Measurements from ENCODE around the gene TCFL5.

- TF ChIP-seq, protein P1, sequence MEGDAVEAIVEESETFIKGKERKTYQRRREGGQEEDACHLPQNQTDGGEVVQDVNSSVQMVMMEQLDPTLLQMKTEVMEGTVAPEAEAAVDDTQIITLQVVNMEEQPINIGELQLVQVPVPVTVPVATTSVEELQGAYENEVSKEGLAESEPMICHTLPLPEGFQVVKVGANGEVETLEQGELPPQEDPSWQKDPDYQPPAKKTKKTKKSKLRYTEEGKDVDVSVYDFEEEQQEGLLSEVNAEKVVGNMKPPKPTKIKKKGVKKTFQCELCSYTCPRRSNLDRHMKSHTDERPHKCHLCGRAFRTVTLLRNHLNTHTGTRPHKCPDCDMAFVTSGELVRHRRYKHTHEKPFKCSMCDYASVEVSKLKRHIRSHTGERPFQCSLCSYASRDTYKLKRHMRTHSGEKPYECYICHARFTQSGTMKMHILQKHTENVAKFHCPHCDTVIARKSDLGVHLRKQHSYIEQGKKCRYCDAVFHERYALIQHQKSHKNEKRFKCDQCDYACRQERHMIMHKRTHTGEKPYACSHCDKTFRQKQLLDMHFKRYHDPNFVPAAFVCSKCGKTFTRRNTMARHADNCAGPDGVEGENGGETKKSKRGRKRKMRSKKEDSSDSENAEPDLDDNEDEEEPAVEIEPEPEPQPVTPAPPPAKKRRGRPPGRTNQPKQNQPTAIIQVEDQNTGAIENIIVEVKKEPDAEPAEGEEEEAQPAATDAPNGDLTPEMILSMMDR (IDR thresholded peaks at IDR 0.05; ENCODE audit: low read depth, low read length) = no peak
- TF ChIP-seq, protein P2, sequence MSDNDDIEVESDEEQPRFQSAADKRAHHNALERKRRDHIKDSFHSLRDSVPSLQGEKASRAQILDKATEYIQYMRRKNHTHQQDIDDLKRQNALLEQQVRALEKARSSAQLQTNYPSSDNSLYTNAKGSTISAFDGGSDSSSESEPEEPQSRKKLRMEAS (IDR thresholded peaks at IDR 0.05; ENCODE audit: low read depth, low read length) = no peak
- TF ChIP-seq POLR2A (IDR thresholded peaks at IDR 0.05; ENCODE audit: extremely low read depth, insufficient read length) = no peak
- no peak for TF ChIP-seq MYC (IDR thresholded peaks at IDR 0.05; ENCODE audit: low read depth, low read length)
These were observed 22.9 kb upstream of the TCFL5 start for GRCh38 chr20:62884556-62884955.
